Measurements from ENCODE around the gene CARD11.

Gene CARD11

DNA sequence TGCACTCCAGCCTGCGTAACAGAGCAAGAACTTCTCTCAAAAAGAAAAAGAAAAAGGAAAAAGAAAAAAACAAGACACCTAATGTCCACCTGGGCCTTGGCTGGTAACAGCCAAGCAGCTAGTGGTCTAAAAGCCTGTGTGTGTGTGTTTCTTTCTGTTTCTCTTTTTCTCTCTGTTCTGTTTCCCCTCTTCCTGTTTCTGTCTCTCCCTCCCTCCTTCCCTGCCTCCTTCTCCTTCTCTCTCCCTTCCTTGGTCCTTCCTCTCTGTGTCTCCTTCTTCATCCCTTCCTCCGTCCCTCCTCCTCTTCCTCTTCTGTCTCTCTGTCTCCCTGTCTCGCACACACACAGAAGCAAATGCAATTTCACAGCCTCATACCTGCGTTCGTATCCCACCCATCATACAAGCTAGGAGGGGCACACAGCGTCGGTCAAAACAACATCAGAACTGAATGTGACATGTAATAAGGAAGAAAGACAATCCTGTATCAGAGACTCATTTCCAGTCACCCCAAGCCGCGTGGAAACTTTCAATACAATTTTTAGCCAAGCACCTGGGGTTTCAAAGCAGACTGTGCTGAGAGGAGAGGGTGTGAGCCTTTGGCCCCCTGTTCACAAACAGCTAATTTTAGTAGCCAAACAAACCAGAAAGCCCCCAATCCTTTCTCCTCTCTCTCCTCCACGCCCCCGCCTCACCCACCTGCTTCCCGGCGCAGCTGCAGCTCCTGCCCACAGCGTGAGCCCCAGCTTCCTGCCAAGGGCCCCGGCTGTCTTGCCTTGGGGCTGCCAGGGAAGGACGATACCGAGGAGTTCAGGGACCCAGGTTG is 149.3 kb downstream of the CARD11 start:
- peak; percentile 24 for DNase-seq

DNA sequence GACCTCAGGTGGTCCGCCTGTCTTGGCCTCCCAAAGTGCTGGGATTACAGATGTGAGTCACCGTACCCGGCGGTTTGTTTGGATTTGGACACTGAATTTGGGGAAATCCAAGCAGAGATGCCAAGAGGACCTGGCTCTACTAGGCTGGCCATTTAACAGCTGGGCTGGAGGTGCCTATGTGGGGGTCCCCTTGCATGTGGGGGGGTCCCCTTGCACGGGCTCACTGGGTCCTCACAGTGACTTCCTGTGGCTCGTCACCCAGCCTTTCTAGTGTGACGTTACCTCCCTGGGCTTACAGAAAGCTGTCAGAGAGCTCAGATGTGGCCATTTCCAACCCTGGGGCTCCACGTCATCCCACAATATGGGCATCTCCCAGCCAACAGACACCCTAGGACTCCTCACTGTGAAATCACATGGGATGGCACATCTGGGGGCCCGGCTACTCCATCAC is 150.2 kb downstream of the CARD11 start:
- no peak for DNase-seq

DNA sequence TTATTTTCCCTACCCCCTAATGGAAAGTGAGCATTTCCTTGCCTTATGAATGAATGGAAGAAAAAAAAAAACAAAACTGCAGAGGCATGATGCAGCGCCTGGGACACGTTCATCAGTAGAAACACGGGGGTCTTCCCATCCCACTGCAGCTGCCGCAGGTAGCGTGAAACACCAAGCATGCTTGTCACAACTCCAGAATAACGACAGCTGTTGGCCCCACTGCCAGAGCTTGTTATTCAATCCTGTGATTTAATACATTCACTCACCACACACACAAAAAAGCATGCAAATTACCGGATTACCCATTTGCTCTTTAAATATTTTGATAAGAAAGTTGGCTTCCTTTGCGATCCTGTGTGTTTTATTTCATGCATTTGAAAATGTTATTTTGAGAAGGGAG is 151.1 kb downstream of the CARD11 start:
- DNase-seq, result no peak

GRCh38 chr7:2887816-2888215 is 155.9 kb downstream of the CARD11 start:
- no peak for DNase-seq

GRCh38 chr7:2886900-2887299 is 156.8 kb downstream of the CARD11 start:
- DNase-seq, result peak; percentile 83

DNA sequence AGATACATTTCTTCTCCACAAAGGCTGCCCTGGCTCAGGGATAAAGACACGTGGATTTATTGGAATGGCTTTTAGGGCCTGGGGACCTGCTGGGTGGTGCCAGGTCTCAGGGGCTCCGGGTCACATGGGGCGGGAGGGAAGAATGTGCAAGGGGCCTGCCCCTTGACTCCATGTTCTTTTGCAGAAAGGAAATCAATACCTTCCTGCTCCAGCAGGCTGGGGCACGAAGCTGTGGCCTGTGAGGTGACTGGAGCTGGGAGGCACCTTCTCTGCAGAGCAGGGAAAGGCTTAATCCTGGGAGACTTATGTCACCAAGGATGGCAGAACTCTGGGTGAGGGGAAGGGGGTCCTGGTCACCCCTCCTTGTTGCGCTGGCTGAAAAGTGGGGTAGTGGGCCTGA is 157.3 kb downstream of the CARD11 start:
- no peak for DNase-seq

DNA sequence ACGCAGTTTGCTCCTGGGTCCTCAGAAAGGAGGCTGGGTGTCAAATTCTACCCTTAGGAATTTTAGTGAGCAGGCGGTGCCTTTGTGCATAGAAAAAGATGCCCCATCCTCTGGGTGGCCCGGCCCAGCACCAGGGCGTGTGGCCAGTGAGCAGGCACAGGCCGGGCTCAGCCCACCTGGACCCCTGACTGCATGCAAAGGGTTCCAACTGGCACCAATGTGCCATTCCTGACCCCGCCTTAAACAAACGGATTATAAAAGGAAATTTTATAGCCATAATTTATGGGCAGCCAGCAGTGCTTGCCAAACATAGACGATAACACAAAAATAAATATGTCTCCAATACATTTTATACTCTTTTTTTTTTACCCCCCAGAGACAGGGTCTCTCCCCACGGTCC is 159.5 kb downstream of the CARD11 start:
- DNase-seq, result no peak

GRCh38 chr7:2883101-2883500 is 160.6 kb downstream of the CARD11 start:
- DNase-seq, result no peak

- DNase-seq, result no peak
Observed at GRCh38 chr7:2882111-2882510, 161.6 kb downstream of the CARD11 start.

DNA sequence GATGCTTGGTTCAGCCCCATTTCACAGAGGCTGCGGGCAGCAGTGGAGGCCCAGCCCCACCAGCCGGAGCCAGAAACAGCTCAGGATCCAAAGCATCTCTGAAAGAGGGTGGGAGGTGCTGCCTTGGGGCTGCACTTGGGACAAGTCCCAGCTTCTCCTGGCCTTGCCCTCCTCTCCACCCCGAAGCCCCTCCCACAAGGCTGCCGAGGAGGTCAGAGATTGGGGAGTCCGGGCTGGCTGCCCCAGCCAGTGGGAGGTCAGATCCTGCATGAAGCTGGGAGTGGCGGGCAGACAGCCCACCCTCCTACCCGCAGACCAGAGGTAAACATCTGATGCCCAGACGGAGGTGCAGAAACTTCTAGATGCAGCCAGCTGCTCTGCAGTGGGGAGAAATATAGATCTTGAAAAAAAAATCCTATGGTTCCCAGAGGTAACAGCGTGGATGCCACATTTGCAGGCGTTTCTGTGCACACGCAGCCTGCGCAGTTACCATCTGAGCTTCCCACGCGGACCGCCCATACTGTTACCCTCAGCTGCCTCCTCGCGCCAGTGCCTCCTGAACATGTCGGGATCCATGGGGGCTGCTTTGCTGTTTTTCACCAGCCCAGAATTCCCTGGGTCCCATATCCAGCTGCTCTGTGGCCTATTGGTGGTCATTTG is 162.7 kb downstream of the CARD11 start:
- DNase-seq, result no peak

DNA sequence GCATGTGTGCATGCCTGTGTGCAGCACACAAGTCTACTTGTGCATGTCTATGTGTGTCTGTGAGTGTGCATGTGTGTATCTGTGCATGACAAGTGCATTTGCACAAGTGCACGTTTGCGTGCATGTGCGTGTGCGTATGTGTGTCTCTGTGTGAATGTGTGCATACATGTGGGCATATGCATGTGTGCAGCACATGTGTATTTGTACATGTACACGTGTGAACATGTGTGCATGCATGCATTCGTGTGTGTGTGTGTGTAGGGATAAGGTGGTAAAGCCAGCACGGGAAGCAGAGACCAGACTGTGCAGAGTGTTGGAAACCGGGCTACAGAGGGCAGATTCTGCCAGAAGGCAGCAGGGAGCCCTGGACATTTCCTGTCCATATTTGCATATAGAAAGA is 163.6 kb downstream of the CARD11 start:
- no peak for DNase-seq

DNA sequence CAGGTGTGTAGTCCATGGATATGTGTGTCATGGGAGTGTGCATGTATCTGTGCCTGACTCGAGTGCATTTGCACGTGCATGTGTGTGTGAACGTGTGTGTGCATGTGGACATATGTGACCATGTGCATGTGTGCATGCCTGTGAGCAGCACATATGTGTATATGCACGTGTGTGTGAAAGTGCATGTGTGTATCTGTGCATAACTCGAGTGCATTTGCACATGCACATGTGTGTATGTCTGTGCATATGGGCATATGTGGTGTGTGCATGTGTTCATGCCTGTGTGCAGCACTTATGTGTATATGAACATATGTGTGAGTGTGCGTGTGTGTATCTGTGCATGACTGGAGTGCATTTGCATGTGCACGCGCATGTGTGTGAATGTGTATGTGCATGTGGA is 164.3 kb downstream of the CARD11 start:
- DNase-seq, result no peak

DNA sequence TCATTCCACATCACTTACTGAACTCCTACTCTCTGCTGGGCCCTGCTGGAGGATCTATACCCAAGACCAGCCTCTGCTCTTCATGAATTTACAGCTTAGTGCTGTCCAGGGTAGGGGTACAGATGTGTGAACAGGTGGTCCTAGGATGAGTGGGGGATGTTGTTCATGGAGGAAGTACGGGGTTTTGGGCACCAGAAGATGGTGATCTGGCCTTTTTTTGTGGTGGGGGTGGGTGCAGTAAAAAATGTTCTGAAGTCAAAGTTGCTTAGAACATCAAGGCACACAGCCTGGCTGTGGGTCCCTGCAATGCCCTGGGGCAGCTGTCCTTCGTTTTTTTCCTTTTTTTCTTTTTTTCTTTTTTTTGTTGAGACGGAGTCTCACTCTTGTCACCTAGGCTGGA is 165.4 kb downstream of the CARD11 start:
- no peak for DNase-seq

- no peak for DNase-seq
Observed at GRCh38 chr7:2876031-2876731, 167.5 kb downstream of the CARD11 start.

DNA sequence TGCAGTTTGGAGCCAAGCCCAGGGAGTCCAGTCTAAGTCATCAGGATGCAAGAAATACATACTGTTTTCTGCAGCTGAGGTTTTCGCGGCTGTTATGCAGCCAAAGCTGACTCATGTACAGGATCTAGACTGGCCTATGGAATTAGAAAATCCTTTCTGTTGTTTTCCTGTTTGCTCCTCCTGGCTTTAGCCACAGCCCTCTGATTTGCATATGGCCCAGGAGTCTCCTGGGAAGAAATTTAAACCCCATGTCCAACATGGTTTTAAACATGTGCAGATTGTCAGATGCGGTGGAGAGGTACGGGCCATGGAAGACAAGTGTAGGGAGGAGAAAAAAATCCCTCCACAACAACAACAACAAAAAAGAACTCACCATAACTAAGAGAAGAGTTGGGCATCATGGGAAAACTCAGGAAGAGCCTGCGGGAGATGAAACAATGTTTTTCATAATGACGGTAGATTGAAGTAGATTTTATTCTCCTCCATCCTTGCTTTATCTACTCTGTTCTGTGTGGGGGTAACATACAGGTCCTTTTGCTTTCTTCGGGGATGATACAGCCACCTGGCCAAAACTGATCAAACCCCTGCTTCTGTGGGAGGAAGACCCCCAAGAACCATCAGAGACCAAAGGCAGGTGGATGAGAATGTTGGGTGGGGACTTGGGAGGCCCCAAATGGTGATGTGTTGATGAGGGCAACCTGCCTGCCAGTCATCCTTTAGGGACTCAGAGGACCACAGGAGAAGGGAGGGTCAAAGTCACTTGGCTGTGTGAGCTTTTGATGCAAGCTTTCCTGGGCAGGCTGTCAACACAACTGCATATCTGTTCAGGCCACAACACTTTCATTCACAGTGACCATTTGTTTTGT is 169.7 kb downstream of the CARD11 start:
- peak; percentile 24 for DNase-seq

- no peak for DNase-seq
Observed at GRCh38 chr7:2873146-2873545, 170.5 kb downstream of the CARD11 start.

GRCh38 chr7:2872296-2872874 is 171.3 kb downstream of the CARD11 start:
- no peak for DNase-seq

- peak; percentile 49 for DNase-seq
Observed at GRCh38 chr7:2870471-2870931, 173.2 kb downstream of the CARD11 start.

DNA sequence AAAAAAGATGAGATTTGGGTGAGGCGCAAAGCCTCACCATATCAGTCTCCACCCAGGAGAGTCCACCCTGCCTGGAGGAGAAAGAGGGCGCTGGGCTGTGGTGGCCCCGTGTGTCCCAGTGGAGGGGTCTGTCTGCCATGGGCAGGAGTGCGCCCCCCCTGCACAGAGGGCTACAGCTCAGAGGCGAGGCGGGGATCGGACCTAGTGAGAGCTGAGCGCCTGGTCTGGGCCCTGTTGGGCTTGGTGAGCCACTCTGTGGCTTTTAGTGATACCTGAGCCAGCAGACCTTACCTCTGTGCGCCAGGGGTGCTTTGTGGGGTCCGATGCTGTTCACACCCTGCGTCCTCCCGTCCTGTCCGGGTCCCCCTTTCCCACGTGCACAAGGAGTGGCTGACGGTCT is 173.7 kb downstream of the CARD11 start:
- DNase-seq, result no peak

- no peak for DNase-seq
Observed at GRCh38 chr7:2866601-2867000, 177.1 kb downstream of the CARD11 start.

DNA sequence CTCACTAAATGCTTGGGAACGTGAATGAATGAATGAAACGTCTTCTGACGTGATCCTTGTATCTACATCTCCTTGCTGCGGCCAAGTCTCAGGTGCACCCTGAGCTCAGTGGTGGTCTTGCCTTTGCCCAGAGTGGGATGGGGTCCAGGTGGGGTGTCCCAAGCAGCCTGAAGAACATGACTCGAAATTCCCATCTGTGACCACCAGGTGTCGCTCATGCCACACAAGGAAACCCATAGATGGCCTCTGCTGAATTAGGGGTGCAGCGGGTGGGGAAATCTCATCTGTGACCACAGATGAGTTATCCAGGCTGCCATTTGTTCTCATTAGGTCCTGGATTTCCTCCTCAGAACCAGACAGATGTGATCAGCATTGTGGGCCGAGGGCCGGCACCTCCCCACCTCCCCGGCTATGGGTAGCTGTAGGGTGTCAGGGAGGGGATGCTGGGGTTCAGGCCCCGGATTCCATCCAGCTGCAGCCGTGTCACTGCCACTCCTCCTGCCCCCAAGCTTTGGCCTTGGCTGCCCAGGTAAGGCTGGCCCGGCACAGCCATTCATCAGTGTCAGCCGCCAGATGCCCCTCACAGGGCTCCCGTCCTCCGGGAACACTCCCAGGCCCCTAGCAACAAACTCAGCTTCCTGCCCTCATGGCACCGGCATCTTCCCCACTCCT is 178.5 kb downstream of the CARD11 start:
- DNase-seq, result peak; percentile 81
